Measurements from ENCODE around the gene CNTROB.

GRCh38 chr17:7982173-7982572 is 50.2 kb downstream of the CNTROB start:
- no peak for TF ChIP-seq CTCF (conservative IDR thresholded peaks at IDR 0.05; ENCODE audit: low read length)
- no peak for TF ChIP-seq EZH2phosphoT487 (IDR thresholded peaks at IDR 0.05; ENCODE audit: borderline replicate concordance, low read depth, low read length)
